ENCODE data around the gene SORCS2.

Gene SORCS2

DNA sequence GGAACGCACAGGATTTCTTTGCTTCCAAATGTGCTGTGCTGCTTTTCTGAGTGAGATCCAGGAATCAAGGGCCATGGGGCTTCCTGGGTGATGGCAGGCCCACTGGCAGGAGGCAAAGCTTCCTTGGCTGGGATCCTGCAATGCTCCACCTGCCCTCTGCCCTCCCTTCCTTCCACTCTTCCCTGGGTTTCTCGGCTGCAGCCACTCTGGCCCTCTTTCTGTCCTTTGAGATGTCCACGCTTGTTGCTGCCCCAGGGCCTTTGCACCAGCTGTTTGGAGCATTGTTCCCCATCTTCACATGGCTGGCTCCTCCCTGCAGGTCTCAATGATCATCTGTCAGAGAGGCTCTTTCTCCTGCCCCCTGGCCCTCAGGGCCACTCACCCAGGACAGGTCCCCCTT, 163.5 kb downstream of the SORCS2 start:
- H3K27ac ChIP-seq: no peak overlapping the region
- TF ChIP-seq, protein P1, sequence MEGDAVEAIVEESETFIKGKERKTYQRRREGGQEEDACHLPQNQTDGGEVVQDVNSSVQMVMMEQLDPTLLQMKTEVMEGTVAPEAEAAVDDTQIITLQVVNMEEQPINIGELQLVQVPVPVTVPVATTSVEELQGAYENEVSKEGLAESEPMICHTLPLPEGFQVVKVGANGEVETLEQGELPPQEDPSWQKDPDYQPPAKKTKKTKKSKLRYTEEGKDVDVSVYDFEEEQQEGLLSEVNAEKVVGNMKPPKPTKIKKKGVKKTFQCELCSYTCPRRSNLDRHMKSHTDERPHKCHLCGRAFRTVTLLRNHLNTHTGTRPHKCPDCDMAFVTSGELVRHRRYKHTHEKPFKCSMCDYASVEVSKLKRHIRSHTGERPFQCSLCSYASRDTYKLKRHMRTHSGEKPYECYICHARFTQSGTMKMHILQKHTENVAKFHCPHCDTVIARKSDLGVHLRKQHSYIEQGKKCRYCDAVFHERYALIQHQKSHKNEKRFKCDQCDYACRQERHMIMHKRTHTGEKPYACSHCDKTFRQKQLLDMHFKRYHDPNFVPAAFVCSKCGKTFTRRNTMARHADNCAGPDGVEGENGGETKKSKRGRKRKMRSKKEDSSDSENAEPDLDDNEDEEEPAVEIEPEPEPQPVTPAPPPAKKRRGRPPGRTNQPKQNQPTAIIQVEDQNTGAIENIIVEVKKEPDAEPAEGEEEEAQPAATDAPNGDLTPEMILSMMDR (conservative IDR thresholded peaks at IDR 0.05): no peak

DNA sequence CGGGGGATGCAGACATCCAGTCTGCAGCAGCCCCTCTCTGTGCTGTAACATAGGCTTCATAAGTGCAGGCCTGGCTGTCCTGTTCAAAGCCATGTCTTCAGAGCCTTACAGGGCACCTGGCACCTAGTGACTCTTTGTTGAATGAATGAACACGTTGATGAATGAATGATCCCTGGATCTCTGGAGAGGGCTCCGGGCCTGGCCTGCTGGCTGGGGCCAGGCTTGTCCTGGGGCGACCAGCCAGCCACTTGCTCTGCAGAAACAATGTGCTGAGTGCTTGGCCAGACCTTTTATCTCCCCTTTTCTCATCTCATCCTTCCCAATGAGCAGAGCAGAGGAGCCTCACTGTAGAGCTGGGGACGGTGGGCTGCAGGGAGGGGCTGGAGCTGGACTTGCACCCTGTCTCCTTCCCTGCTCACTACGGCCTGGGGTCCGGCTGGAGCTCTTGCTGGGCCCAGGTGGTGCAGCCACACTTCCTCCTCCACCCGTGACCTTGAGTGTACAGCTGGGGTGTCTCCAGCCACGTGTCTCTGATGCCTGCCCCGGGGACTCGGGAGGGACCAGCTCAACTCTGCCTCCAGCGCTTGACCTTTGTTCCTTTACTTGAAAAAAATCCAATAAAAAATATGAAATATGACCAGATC, 164.5 kb downstream of the SORCS2 start:
- TF ChIP-seq, protein P1 (conservative IDR thresholded peaks at IDR 0.05): no peak
- no peak overlapping the region for H3K27ac ChIP-seq

DNA sequence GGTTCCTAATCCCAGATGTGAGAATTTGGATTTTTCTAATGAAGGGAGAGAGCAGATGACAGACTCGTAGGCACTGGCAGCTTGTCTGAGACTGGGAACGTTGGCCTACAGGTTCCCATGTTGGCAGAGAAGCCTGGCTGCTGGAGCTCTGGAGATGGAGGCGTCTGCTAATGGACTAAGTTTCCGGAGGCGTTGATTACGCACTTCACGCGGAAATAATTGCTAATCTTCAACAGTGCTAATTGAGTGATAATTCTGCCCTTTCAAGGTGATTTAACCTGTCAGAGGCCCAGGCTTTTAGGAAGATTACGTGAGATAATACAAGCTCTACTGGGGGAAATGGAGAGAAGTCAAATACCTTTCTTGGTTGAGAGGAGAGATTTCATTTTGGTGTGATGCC, 165.0 kb downstream of the SORCS2 start:
- H3K27ac ChIP-seq: no peak overlapping the region
- TF ChIP-seq, protein P1 (conservative IDR thresholded peaks at IDR 0.05): no peak

DNA sequence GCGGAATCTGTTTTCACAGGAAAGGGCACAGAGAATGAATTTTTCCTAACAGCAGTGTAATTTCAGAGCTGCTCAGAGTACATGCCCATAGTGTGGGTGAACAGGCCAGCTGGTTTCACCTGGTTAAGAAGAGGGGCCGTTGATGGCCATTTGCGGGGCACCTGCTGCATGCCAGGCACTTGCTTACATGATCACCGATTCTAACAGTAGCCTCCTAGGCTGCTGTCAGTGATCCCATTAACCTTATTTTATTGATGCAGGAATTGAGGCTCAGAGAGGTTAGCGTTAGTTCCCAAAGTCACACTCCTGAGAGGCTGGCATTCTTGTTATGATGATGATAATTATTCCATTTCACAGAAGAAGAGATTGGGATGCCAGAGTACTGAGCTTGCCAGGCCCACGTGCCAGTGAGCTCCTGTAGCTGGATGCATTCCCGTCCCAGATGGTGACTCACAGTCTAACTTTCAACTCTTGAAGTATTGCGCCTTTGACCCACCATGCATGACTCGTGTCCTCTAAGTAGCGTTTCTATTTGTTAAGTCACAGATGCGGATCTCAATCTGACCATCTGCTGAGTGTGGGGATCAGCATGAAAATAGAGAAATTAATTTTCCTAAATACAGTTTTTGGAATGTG, 165.9 kb downstream of the SORCS2 start:
- no peak overlapping the region for H3K27ac ChIP-seq
- TF ChIP-seq, protein P1 (conservative IDR thresholded peaks at IDR 0.05): no peak

DNA sequence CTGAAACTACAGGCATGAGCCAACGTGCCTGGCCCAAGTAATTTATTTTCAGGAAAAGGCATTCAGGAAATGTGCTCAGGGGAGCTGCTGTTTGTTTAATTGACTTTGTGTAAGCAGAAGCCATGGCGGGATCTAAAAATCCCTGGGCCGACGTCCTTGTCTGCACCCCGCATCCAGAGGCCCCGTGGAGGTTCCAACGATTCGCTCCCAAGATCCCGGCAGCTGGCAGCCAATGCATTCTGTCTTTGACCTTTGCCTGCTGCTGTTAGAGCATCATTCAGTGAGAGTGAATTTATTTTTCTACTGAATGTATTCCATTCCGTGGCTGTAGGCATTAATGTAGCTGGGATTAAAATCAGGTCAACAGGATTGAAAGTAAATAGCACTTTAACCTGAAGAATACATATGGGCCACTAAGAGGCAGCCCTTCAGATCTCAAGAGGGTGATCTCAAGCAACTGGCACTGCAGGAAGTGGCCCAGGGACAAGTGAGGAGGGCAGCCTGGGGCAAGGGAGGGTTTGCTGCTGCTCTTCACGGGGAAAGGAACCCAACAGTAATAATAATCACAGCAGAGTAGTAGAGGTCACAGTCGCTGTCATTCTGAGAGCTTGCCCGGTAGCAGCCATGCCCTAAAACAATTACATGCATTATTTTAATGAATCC, 167.2 kb downstream of the SORCS2 start:
- H3K27ac ChIP-seq: no peak overlapping the region

DNA sequence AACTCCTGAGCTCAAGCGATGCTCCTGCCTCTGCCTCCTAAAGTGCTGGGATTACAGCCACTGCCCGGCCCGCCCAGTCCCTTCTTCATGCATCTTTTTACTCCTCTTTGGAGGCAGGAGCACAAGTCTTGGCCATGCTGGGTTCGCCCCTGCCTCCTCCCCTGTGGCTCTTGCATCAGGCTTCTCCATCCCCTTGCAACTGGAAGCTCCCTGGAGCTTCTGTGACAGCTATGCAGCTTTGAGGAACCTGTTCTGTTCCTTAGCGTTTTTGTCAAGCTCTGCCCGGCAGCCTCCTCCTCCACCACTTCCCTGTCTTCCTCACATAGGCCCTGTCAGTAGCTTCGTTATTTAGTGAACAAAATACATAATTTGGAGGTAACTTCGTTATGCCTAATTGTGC, 168.5 kb downstream of the SORCS2 start:
- H3K27ac ChIP-seq: no peak overlapping the region
- TF ChIP-seq, protein P1 (conservative IDR thresholded peaks at IDR 0.05): no peak

More for the DNA sequence above, 167.2 kb downstream of the SORCS2 start:
- TF ChIP-seq, protein P1 (conservative IDR thresholded peaks at IDR 0.05): no peak

DNA sequence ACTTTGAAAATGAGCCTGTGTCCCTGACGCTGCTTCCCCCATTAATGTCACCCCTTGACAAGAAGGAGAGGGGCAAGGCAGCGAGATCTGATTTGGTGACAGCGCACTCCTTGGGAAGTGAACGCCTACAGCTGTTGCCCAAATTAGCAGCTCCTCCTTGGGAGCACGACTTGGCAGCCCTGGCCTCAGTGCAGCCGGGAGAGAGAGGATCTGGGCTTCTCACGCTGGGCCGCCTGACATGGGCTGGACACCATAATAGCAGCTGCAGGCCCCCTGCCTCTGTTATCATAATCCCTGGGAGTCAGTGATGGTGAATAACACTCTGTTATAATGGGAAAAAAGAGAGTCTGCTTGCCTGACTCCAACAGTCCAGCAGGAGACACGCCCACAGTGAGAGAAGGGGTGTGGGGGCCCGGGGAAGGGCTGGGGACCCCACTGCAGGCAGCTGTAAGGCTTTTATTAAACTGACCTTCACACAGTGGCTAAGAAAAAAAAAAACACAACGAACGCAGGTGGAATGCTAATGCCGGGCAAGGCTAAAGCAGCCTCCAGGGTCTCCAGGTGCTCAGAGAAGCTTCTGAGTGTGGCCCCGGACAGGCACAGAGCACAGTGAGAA, 169.1 kb downstream of the SORCS2 start:
- no peak overlapping the region for H3K27ac ChIP-seq
- TF ChIP-seq, protein P1 (conservative IDR thresholded peaks at IDR 0.05): no peak
